ENCODE results near the gene DENND1A. TPM values are rescaled to one million over a fixed set of nuclear protein-coding genes. Genes with fewer than 3 reads are reported as not detected.
A peak's percentile ranks its signal among the peaks of the same experiment; 100 is the strongest.

DENND1A gene
- total and polyA plus RNA-seq, 2 of the 13 experiments (the other 11 are each of a cell fraction or from before 2014, with no cell fraction given) = 14.8 to 30.1 TPM

GRCh38 chr9:123739902-123740301, 190.0 kb downstream of the DENND1A start (continued):
- 0 out of 2 replicates have a peak, but pooled peaks have one; percentile 23 for TF ChIP-seq FOXP4 (CRISPR knock-in tag; IDR thresholded peaks at IDR 0.05)
- no peak for TF ChIP-seq ZKSCAN1 (IDR thresholded peaks at IDR 0.05; ENCODE audit: low read length)
- no peak for TF ChIP-seq DNMT1 (CRISPR knock-in tag; IDR thresholded peaks at IDR 0.05)
- TF ChIP-seq THAP8 (CRISPR knock-in tag; IDR thresholded peaks at IDR 0.05; ENCODE audit: borderline replicate concordance) = no peak
- TF ChIP-seq SIX1 (CRISPR knock-in tag; IDR thresholded peaks at IDR 0.05; ENCODE audit: borderline replicate concordance) = peak; percentile 51; the same call in 1 of the 2 replicates
- no peak for TF ChIP-seq CTCF (CRISPR knock-in tag; IDR thresholded peaks at IDR 0.05)
- TF ChIP-seq EP300 (IDR thresholded peaks at IDR 0.05; ENCODE audit: low read depth in 2 of 2, low read length in 2 of 2) = peak in 1 of 2 experiments; percentile 13; a peak in 1 of 4 replicates
- no peak for TF ChIP-seq EP300 (CRISPR knock-in tag; IDR thresholded peaks at IDR 0.05; ENCODE audit: borderline replicate concordance)
- peak; percentile 94 for TF ChIP-seq CEBPB (IDR thresholded peaks at IDR 0.05; ENCODE audit: borderline replicate concordance, low read depth, low read length)
- no peak for TF ChIP-seq YY1 (IDR thresholded peaks at IDR 0.05; ENCODE audit: insufficient read depth, insufficient replicate concordance, low read depth, low read length)
- TF ChIP-seq AHDC1 (CRISPR knock-in tag; IDR thresholded peaks at IDR 0.05; ENCODE audit: borderline replicate concordance) = peak; percentile 54; the same call in 1 of the 2 replicates
- TF ChIP-seq NR2F6 (IDR thresholded peaks at IDR 0.05) = 0 out of 2 replicates have a peak, but pooled peaks have one; percentile 17
- no peak for TF ChIP-seq NR2F6 (CRISPR knock-in tag; IDR thresholded peaks at IDR 0.05)
- no peak for TF ChIP-seq FOXA1 (IDR thresholded peaks at IDR 0.05)
- peak; percentile 84 for TF ChIP-seq FOXA1 (CRISPR knock-in tag; IDR thresholded peaks at IDR 0.05)
- TF ChIP-seq REL (CRISPR knock-in tag; conservative IDR thresholded peaks at IDR 0.05) = no peak
- no peak for TF ChIP-seq ZNF678 (CRISPR knock-in tag; IDR thresholded peaks at IDR 0.05)
- no peak for TF ChIP-seq STAT5B (CRISPR knock-in tag; IDR thresholded peaks at IDR 0.05)
- no peak for TF ChIP-seq ZNF816 (CRISPR knock-in tag; IDR thresholded peaks at IDR 0.05; ENCODE audit: borderline replicate concordance)
- TF ChIP-seq SOX6 (IDR thresholded peaks at IDR 0.05) = no peak
- 0 out of 2 replicates have a peak, but pooled peaks have one; percentile 16 for TF ChIP-seq SOX6 (CRISPR knock-in tag; IDR thresholded peaks at IDR 0.05)
- peak; percentile 77; the same call in 1 of the 2 replicates for TF ChIP-seq ZNF263 (CRISPR knock-in tag; IDR thresholded peaks at IDR 0.05)
- TF ChIP-seq SP140L (CRISPR knock-in tag; IDR thresholded peaks at IDR 0.05; ENCODE audit: borderline replicate concordance) = no peak
